ENCODE results near the gene OPHN1. TPM values are rescaled to one million over a fixed set of nuclear protein-coding genes. Genes with fewer than 3 reads are reported as not detected.

OPHN1 gene
- total RNA-seq, 1 experiment from 2014 or later: not detected

DNA sequence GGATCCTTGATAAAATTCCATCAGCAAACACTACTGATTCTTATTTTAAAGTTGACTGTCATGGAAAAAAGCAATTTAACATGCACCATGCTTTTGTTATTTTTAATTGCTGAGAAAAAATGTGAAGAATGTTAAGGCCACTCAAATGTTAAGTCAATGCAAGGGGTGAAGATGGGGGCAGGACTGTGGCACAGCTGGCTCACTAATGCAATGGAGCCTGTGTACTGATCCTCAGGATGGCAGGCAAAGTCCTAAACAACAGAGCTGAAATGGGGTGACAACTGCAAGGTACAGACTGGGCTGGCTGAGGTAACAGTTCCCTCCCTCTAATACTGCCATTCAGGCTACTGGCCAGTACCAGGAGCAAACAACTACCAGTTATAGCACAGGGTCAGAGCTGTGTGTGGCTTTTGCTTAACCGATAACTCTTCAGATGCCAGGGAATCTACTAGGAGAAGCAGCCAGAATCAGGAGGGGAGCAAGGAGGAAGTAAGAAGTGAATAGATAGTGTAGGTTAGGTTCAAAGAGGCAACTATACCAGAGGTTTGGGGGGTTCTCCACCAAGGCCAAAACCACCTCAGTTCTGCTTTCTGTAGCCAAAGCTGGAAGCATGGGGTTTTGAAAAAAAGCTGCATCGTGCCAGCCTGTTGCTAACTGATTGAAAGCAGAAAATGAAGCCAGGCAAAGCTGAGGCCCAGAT, 372.6 kb downstream of the OPHN1 start:
- Histone ChIP-seq H3K4me2 (ENCODE audit: low read depth, low read length, poor library complexity, severe bottlenecking) (no peak overlapping the region), H3K27ac (ENCODE audit: low read length) (no peak overlapping the region), H4K20me1 (ENCODE audit: insufficient read depth, low read depth, low read length) (no peaks in the 10 kb centered on the region), H3K4me1 (ENCODE audit: low read length) (no peaks in the 10 kb centered on the region), H3K9me3 (ENCODE audit: low read length) (no peaks in the 10 kb centered on the region), H3K36me3 (ENCODE audit: insufficient read depth, low read length) (no peaks in the 10 kb centered on the region), H3K4me3 (ENCODE audit: low read length) (no peak overlapping the region), H3K27me3 (ENCODE audit: low read length) (no peaks in the 10 kb centered on the region), H2AFZ (ENCODE audit: low read length) (no peak overlapping the region), H3K9ac (ENCODE audit: low read length) (no peak overlapping the region), H3K9me2 (replicated peaks; ENCODE audit: insufficient read depth, low read length) (no peaks in the 10 kb centered on the region), H3K79me2 (ENCODE audit: low read length) (no peaks in the 10 kb centered on the region)
- DNase-seq: no peak

DNA sequence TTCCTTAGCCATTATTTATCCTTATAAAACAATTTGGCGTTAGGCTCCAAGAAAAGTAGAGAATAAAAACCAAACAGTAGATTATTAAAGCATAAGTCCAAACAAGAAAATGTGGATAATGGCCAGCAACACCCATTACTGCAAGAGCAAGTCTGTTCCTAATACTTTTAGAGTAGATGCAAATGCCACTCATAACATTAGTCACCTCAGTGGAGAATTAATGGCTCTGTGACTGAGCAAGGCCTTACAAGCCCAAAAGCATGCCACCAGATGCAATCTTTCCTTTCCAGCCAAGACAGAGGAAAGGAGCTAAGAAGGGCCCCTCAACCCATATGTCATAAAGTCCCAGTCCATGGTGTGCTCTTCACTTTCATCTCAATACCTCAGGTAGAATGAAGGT, 373.8 kb downstream of the OPHN1 start:
- Histone ChIP-seq H3K79me2 (ENCODE audit: low read length) (no peaks in the 10 kb centered on the region), H4K20me1 (ENCODE audit: insufficient read depth, low read depth, low read length) (no peaks in the 10 kb centered on the region), H2AFZ (ENCODE audit: low read length) (no peak overlapping the region), H3K4me3 (ENCODE audit: low read length) (no peak overlapping the region), H3K27ac (ENCODE audit: low read length) (no peak overlapping the region), H3K9ac (ENCODE audit: low read length) (no peak overlapping the region), H3K27me3 (ENCODE audit: low read length) (no peaks in the 10 kb centered on the region), H3K4me2 (ENCODE audit: low read depth, low read length, poor library complexity, severe bottlenecking) (no peak overlapping the region), H3K9me2 (replicated peaks; ENCODE audit: insufficient read depth, low read length) (no peaks in the 10 kb centered on the region), H3K9me3 (ENCODE audit: low read length) (no peaks in the 10 kb centered on the region), H3K4me1 (ENCODE audit: low read length) (no peaks in the 10 kb centered on the region), H3K36me3 (ENCODE audit: insufficient read depth, low read length) (no peaks in the 10 kb centered on the region)
- no peak for DNase-seq

DNA sequence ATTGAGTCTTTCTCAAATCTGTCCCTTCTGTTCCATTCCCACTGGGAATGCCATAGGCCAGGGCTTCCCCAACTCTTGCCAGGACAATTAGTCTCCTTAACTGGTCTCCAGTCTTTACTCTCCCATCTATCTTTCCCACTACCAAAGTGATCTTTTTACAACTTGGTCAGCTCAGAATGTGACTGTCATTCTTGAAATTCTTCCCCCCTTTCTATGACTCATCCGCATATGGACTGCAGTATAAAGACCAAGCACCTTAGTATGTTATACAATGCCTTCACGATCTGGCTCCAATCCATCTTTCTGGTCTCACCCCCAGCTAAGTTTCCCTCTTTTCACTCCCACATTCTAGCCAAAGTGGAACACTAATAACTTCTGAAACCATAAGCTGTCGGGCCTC, 383.8 kb downstream of the OPHN1 start:
- Histone ChIP-seq H3K79me2 (ENCODE audit: low read length) (no peaks in the 10 kb centered on the region), H3K4me3 (ENCODE audit: low read length) (no peak overlapping the region), H3K9me3 (ENCODE audit: low read length) (no peaks in the 10 kb centered on the region), H3K9me2 (replicated peaks; ENCODE audit: insufficient read depth, low read length) (no peaks in the 10 kb centered on the region), H3K27ac (ENCODE audit: low read length) (no peak overlapping the region), H3K27me3 (ENCODE audit: low read length) (no peaks in the 10 kb centered on the region), H2AFZ (ENCODE audit: low read length) (no peak overlapping the region), H3K4me2 (ENCODE audit: low read depth, low read length, poor library complexity, severe bottlenecking) (no peak overlapping the region), H3K36me3 (ENCODE audit: insufficient read depth, low read length) (no peaks in the 10 kb centered on the region), H3K9ac (ENCODE audit: low read length) (no peak overlapping the region), H3K4me1 (ENCODE audit: low read length) (no peaks in the 10 kb centered on the region), H4K20me1 (ENCODE audit: insufficient read depth, low read depth, low read length) (no peaks in the 10 kb centered on the region)
- DNase-seq: no peak

DNA sequence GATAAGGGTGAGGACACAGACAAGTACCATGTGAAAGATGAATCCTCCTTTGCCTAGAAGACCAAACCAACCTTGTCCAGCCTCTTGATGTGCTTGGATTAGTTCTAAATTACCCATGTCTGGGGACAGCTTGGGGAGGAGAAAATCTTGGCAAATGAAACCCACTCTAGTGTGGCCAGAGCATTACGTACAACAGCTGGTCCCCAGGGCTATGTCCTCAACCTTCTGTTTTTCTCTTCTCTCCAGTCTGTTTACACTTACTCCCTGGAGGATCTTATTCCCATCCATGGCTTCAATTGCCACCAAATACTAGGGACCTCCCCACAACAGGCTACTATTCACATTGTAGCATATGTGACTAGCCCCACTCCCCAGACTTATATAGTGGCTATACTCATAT, 384.5 kb downstream of the OPHN1 start:
- Histone ChIP-seq H3K27ac (ENCODE audit: low read length) (no peak overlapping the region), H3K9me3 (ENCODE audit: low read length) (no peaks in the 10 kb centered on the region), H3K27me3 (ENCODE audit: low read length) (no peaks in the 10 kb centered on the region), H3K79me2 (ENCODE audit: low read length) (no peaks in the 10 kb centered on the region), H3K9me2 (replicated peaks; ENCODE audit: insufficient read depth, low read length) (no peaks in the 10 kb centered on the region), H4K20me1 (ENCODE audit: insufficient read depth, low read depth, low read length) (no peaks in the 10 kb centered on the region), H3K9ac (ENCODE audit: low read length) (no peak overlapping the region), H3K4me3 (ENCODE audit: low read length) (no peak overlapping the region), H2AFZ (ENCODE audit: low read length) (no peak overlapping the region), H3K4me1 (ENCODE audit: low read length) (no peaks in the 10 kb centered on the region), H3K36me3 (ENCODE audit: insufficient read depth, low read length) (no peaks in the 10 kb centered on the region), H3K4me2 (ENCODE audit: low read depth, low read length, poor library complexity, severe bottlenecking) (no peak overlapping the region)
- no peak for DNase-seq

DNA sequence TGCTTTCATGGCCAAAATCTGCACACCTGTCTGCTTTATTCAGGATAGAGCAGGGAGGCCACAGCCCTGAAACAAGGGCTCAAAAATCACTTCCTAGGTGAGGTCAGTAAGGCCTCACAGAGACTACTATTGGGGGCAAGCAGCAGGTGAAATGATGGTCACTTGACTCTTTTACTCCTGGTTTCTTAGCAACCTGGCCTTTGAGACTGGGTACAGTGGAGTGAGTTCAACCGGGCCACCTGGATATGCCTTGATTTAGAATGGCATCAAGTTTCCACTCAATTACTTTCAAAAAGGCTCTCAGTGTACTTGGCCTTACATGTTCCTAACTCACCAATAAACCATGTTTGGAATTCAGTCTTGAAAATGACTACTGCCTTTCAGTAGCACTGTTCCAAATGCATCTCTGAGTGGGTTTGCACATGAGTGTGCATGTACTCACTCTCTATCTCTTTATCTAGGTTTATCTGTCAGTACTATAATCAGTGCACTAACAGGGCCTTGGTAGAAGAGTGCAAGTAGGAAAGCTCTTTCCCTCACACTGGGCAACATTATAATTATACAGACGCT, 388.2 kb downstream of the OPHN1 start:
- no peak overlapping the region for H2AFZ ChIP-seq (ENCODE audit: low read length)
- no peak overlapping the region for H3K4me3 ChIP-seq (ENCODE audit: low read length)
- no peaks in the 10 kb centered on the region for H3K27me3 ChIP-seq (ENCODE audit: low read length)
- H3K36me3 ChIP-seq (ENCODE audit: insufficient read depth, low read length): no peaks in the 10 kb centered on the region
- H3K9me3 ChIP-seq (ENCODE audit: low read length): no peaks in the 10 kb centered on the region
- no peak overlapping the region for H3K27ac ChIP-seq (ENCODE audit: low read length)
- DNase-seq: no peak
- H3K9ac ChIP-seq (ENCODE audit: low read length): no peak overlapping the region
- H3K4me1 ChIP-seq (ENCODE audit: low read length): no peaks in the 10 kb centered on the region
- H4K20me1 ChIP-seq (ENCODE audit: insufficient read depth, low read depth, low read length): no peaks in the 10 kb centered on the region
- no peak overlapping the region for H3K4me2 ChIP-seq (ENCODE audit: low read depth, low read length, poor library complexity, severe bottlenecking)
- H3K9me2 ChIP-seq (replicated peaks; ENCODE audit: insufficient read depth, low read length): no peaks in the 10 kb centered on the region
- H3K79me2 ChIP-seq (ENCODE audit: low read length): no peaks in the 10 kb centered on the region

GRCh38 chrX:68043713-68044438, 389.4 kb downstream of the OPHN1 start:
- H2AFZ ChIP-seq (ENCODE audit: low read length): no peak overlapping the region
- no peak overlapping the region for H3K9ac ChIP-seq (ENCODE audit: low read length)
- no peak for DNase-seq

DNA sequence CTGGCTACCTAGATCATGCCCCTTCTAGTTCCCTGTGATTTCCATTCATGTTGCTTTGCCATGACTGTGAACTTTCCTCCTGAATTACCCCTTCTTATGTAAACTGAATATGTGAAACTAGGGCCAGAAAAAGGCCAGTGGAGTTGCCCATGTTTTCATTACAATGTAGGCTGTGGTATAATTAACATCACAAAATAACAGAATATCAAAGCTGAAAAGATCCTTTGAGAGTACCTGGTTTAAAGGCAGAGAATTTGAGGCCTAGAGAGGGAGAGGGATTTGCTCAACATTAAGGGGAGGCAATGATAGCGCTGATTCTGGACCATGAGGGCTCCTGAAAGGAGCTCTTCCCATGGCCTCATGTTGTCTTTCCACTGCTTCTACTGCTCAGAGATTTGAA, 392.2 kb downstream of the OPHN1 start:
- Histone ChIP-seq H3K4me2 (ENCODE audit: low read depth, low read length, poor library complexity, severe bottlenecking) (no peak overlapping the region), H3K27me3 (ENCODE audit: low read length) (no peaks in the 10 kb centered on the region), H3K4me1 (ENCODE audit: low read length) (no peaks in the 10 kb centered on the region), H3K9me2 (replicated peaks; ENCODE audit: insufficient read depth, low read length) (no peaks in the 10 kb centered on the region), H3K79me2 (ENCODE audit: low read length) (no peaks in the 10 kb centered on the region), H3K9ac (ENCODE audit: low read length) (no peak overlapping the region), H3K36me3 (ENCODE audit: insufficient read depth, low read length) (no peaks in the 10 kb centered on the region), H3K27ac (ENCODE audit: low read length) (no peak overlapping the region), H2AFZ (ENCODE audit: low read length) (no peak overlapping the region), H3K9me3 (ENCODE audit: low read length) (0 out of 2 replicates have a peak, but pooled peaks cover 3% of the 10 kb centered on the region), H3K4me3 (ENCODE audit: low read length) (no peak overlapping the region), H4K20me1 (ENCODE audit: insufficient read depth, low read depth, low read length) (no peaks in the 10 kb centered on the region)
- no peak for DNase-seq

More at GRCh38 chrX:68043713-68044438, 389.4 kb downstream of the OPHN1 start:
- H3K9me3 ChIP-seq (ENCODE audit: low read length): no peaks in the 10 kb centered on the region
- no peaks in the 10 kb centered on the region for H3K79me2 ChIP-seq (ENCODE audit: low read length)
- no peak overlapping the region for H3K4me2 ChIP-seq (ENCODE audit: low read depth, low read length, poor library complexity, severe bottlenecking)
- no peak overlapping the region for H3K4me3 ChIP-seq (ENCODE audit: low read length)
- no peaks in the 10 kb centered on the region for H3K36me3 ChIP-seq (ENCODE audit: insufficient read depth, low read length)
- no peaks in the 10 kb centered on the region for H3K9me2 ChIP-seq (replicated peaks; ENCODE audit: insufficient read depth, low read length)
- H4K20me1 ChIP-seq (ENCODE audit: insufficient read depth, low read depth, low read length): no peaks in the 10 kb centered on the region
- no peaks in the 10 kb centered on the region for H3K4me1 ChIP-seq (ENCODE audit: low read length)
- H3K27me3 ChIP-seq (ENCODE audit: low read length): no peaks in the 10 kb centered on the region
- no peak overlapping the region for H3K27ac ChIP-seq (ENCODE audit: low read length)

Measured in Karpas-422 (cell line).